Type B pancreatic cell (in vitro differentiated cells): ENCODE measurements around the gene S100A12. TPM values are rescaled to one million over a fixed set of nuclear protein-coding genes. Genes with fewer than 3 reads are reported as not detected.

Experiments
- DNase-seq: peaks from one replicate; pipeline ENCODE4 v3.0.0; 2021; ENCODE audit warnings: mixed read lengths; ENCODE audit not compliant: unreplicated experiment; ENCODE audit errors: extremely low spot score
- H3K27ac Mint-ChIP-seq: 2 replicates; pipeline ENCODE4 v1.8.0; 2021; ENCODE audit warnings: mild to moderate bottlenecking, mixed read lengths
- H3K27me3 Mint-ChIP-seq: 2 replicates; pipeline ENCODE4 v1.8.0; 2021; ENCODE audit warnings: mixed read lengths
- H3K36me3 Mint-ChIP-seq: 2 replicates; pipeline ENCODE4 v1.8.0; 2021; ENCODE audit warnings: mixed read lengths
- H3K4me1 Mint-ChIP-seq: one replicate; pipeline ENCODE4 v1.8.0; 2021; ENCODE audit warnings: mixed read lengths; ENCODE audit not compliant: unreplicated experiment
- H3K4me3 Mint-ChIP-seq: 2 replicates; pipeline ENCODE4 v1.8.0; 2021; ENCODE audit warnings: mild to moderate bottlenecking, mixed read lengths
- H3K9me3 Mint-ChIP-seq: 2 replicates; pipeline ENCODE4 v1.8.0; 2021; ENCODE audit warnings: mixed read lengths
- CTCF ChIP-seq: fragments of 200-600 bp; sonication (generic); conservative IDR thresholded peaks from 2 replicates; pipeline ENCODE4 v1.5.0; 2021; ENCODE audit warnings: antibody characterized with exemption, mild to moderate bottlenecking
- total RNA-seq: library from RNA; stranded (reverse); gene quantifications from 2 replicates; pipeline ENCODE4 v1.2.1, GENCODE V29; 2021; ENCODE audit warnings: low replicate concordance

Gene S100A12
- total RNA-seq, 1 donor from 2014 or later: not detected

GRCh38 chr1:153389973-153390879 lies 14.8 kb upstream of the S100A12 start:
- peak overlapping the region; percentile 62 for H3K27ac Mint-ChIP-seq
- H3K36me3 Mint-ChIP-seq: no peaks in the 10 kb centered on the region
- peaks cover 9% of the 10 kb centered on the region for H3K27me3 Mint-ChIP-seq
- peak; percentile 47 for DNase-seq
- no peaks in the 10 kb centered on the region for H3K9me3 Mint-ChIP-seq
- no peaks in the 10 kb centered on the region for H3K4me1 Mint-ChIP-seq
- H3K4me3 Mint-ChIP-seq: peak overlapping the region; percentile 80
- TF ChIP-seq CTCF: no peak

GRCh38 chr1:153389401-153389800 lies 14.0 kb upstream of the S100A12 start:
- H3K27ac Mint-ChIP-seq: no peak overlapping the region
- no peaks in the 10 kb centered on the region for H3K4me1 Mint-ChIP-seq
- H3K9me3 Mint-ChIP-seq: no peaks in the 10 kb centered on the region
- no peaks in the 10 kb centered on the region for H3K36me3 Mint-ChIP-seq
- H3K27me3 Mint-ChIP-seq: peaks cover 8% of the 10 kb centered on the region
- no peak for DNase-seq
- TF ChIP-seq CTCF: no peak
- H3K4me3 Mint-ChIP-seq: peak overlapping the region; percentile 52

GRCh38 chr1:153387785-153388184 lies 12.4 kb upstream of the S100A12 start:
- DNase-seq: no peak
- H3K4me3 Mint-ChIP-seq: no peak overlapping the region
- no peak for TF ChIP-seq CTCF
- no peaks in the 10 kb centered on the region for H3K9me3 Mint-ChIP-seq
- no peaks in the 10 kb centered on the region for H3K36me3 Mint-ChIP-seq
- no peaks in the 10 kb centered on the region for H3K4me1 Mint-ChIP-seq
- H3K27ac Mint-ChIP-seq: no peak overlapping the region
- peaks cover 4% of the 10 kb centered on the region for H3K27me3 Mint-ChIP-seq

- H3K36me3 Mint-ChIP-seq: no peaks in the 10 kb centered on the region
- H3K27me3 Mint-ChIP-seq: peaks cover 4% of the 10 kb centered on the region
- TF ChIP-seq CTCF: no peak
- no peak overlapping the region for H3K27ac Mint-ChIP-seq
- H3K4me1 Mint-ChIP-seq: no peaks in the 10 kb centered on the region
- H3K9me3 Mint-ChIP-seq: peaks cover 7% of the 10 kb centered on the region
- no peak for DNase-seq
- H3K4me3 Mint-ChIP-seq: no peak overlapping the region
These were observed 11.6 kb upstream of the S100A12 start for GRCh38 chr1:153387001-153387400.

GRCh38 chr1:153386500-153386901 lies 11.1 kb upstream of the S100A12 start:
- peaks cover 11% of the 10 kb centered on the region for H3K9me3 Mint-ChIP-seq
- no peaks in the 10 kb centered on the region for H3K36me3 Mint-ChIP-seq
- TF ChIP-seq CTCF: no peak
- no peak overlapping the region for H3K27ac Mint-ChIP-seq
- peaks cover 2% of the 10 kb centered on the region for H3K27me3 Mint-ChIP-seq
- no peaks in the 10 kb centered on the region for H3K4me1 Mint-ChIP-seq
- no peak for DNase-seq
- no peak overlapping the region for H3K4me3 Mint-ChIP-seq
